Brain microvascular endothelial cell (primary cell): Measurements from ENCODE around the gene KLF13.

Source experiments
- DNase-seq: peaks from one replicate; pipeline ENCODE4 v3.0.0-alpha.2; 2020
- H3K27ac ChIP-seq: fragments of 250-450 bp; sonication (Bioruptor Pico); 2 replicates; pipeline ENCODE4 v1.5.1; 2020; ENCODE audit warnings: mild to moderate bottlenecking, moderate library complexity
- H3K27me3 ChIP-seq: fragments of 250-450 bp; sonication (Bioruptor Pico); replicated peaks from 2 replicates; pipeline ENCODE4 v1.5.1; 2020; ENCODE audit warnings: mild to moderate bottlenecking
- H3K36me3 ChIP-seq: fragments of 250-450 bp; sonication (Bioruptor Pico); replicated peaks from 2 replicates; pipeline ENCODE4 v1.5.1; 2020; ENCODE audit warnings: mild to moderate bottlenecking
- H3K4me3 ChIP-seq: 2 replicates; pipeline ENCODE4 v1.5.1; 2011; ENCODE audit warnings: low read depth, mild to moderate bottlenecking, control low read depth, low read length, moderate library complexity
- CTCF ChIP-seq: IDR thresholded peaks from 2 replicates; pipeline ENCODE4 v1.5.1; 2011; ENCODE audit warnings: low read depth, mild to moderate bottlenecking, moderate library complexity, low read length, control low read depth, inconsistent platforms; ENCODE audit errors: missing control alignments
- in situ Hi-C: cut with HindIII; loops from 2 replicates; pipeline ENCODE4 v1.10.0; 2017; ENCODE audit warnings: low sequenced_read_pairs, low pct_ligation_motif_present

KLF13 gene

GRCh38 chr15:31407851-31408250 lies 81.2 kb downstream of the KLF13 start:
- H3K36me3 ChIP-seq: no peaks in the 10 kb centered on the region
- in situ Hi-C loops: no loop called here
- no peak overlapping the region for H3K27ac ChIP-seq
- H3K27me3 ChIP-seq: no peaks in the 10 kb centered on the region
- TF ChIP-seq CTCF: no peak
- H3K4me3 ChIP-seq: no peak overlapping the region
- no peak for DNase-seq

DNA sequence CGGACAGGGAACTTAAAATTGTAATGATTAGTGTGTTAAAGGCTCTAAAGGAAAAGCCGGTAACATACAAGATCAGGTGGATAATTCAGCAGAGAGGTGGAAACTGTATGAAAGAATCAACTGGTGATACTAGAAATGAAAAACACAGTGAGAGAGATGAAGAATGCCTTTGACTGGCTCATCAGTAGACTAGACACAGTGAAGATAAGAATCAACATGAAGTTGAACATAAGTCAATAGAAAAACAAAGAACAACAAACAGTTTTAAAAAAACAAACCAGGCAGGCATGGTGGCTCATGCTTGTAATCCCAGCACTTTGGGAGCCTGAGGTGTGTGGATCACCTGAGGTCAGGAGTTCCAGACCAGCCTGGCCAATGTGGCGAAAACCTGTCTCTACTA lies 82.1 kb downstream of the KLF13 start:
- Histone ChIP-seq H3K36me3 (no peaks in the 10 kb centered on the region), H3K4me3 (no peak overlapping the region), H3K27me3 (no peaks in the 10 kb centered on the region), H3K27ac (peak overlapping the region; percentile 8)
- TF ChIP-seq CTCF: no peak
- no peak for DNase-seq
- in situ Hi-C loops: no loop called here

- Histone ChIP-seq H3K27me3 (no peaks in the 10 kb centered on the region), H3K36me3 (no peaks in the 10 kb centered on the region), H3K4me3 (no peak overlapping the region), H3K27ac (peak overlapping the region; percentile 8)
- no peak for DNase-seq
- no peak for TF ChIP-seq CTCF
- in situ Hi-C loops: no loop called here
These were observed 82.5 kb downstream of the KLF13 start for GRCh38 chr15:31409171-31409570.

GRCh38 chr15:31412824-31413223 lies 86.2 kb downstream of the KLF13 start:
- no peaks in the 10 kb centered on the region for H3K27me3 ChIP-seq
- H3K4me3 ChIP-seq: no peak overlapping the region
- in situ Hi-C loops: no loop called here
- H3K27ac ChIP-seq: no peak overlapping the region
- DNase-seq: no peak
- TF ChIP-seq CTCF: no peak
- no peaks in the 10 kb centered on the region for H3K36me3 ChIP-seq

DNA sequence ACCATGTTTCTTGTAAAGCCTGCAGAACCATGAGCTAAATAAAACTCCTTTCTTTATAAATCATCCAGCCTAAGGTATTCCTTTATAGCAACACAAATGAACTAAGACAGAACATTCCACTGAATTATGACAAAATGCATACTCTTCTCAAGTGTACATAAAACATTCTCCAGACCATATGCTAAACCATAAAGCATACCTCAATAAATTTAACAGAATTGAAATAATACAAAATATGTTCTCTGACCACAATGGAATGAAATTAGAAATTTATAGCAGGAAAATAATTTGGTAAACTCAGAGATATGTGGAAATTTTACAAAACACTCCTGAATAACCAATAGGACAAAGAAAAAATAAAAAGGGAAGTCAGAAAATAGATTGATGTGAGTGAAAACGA lies 88.6 kb downstream of the KLF13 start:
- Histone ChIP-seq H3K36me3 (no peaks in the 10 kb centered on the region), H3K27me3 (no peaks in the 10 kb centered on the region), H3K4me3 (no peak overlapping the region), H3K27ac (no peak overlapping the region)
- TF ChIP-seq CTCF: no peak
- in situ Hi-C loops: no loop called here
- no peak for DNase-seq

GRCh38 chr15:31419820-31420219 lies 93.2 kb downstream of the KLF13 start:
- H3K27me3 ChIP-seq: no peaks in the 10 kb centered on the region
- H3K36me3 ChIP-seq: no peaks in the 10 kb centered on the region
- no peak for TF ChIP-seq CTCF
- no peak for DNase-seq
- H3K27ac ChIP-seq: no peak overlapping the region
- in situ Hi-C loops: no loop called here
- H3K4me3 ChIP-seq: no peak overlapping the region
